ENCODE results near the gene GUSB. TPM values are rescaled to one million over a fixed set of nuclear protein-coding genes. Genes with fewer than 3 reads are reported as not detected.

GUSB gene
- total RNA-seq, 1 donor from 2014 or later = 62.5 TPM

- no peaks in the 10 kb centered on the region for H3K27me3 Mint-ChIP-seq (ENCODE audit: low read depth)
- H3K36me3 Mint-ChIP-seq (ENCODE audit: low read depth) = no peaks in the 10 kb centered on the region
- no peak overlapping the region for H3K27ac Mint-ChIP-seq
- no peak overlapping the region for H3K4me3 Mint-ChIP-seq (ENCODE audit: low read depth)
- intact Hi-C loops (cut with micrococcal nuclease) = loop anchor here (10.0 kb wide), 1 partner anchor 87 kb away; the partner anchor contains the start of gene ASL
- no peaks in the 10 kb centered on the region for H3K4me1 Mint-ChIP-seq (ENCODE audit: low read depth)
- DNase-seq (ENCODE audit: low spot score) = no peak
- H3K9me3 Mint-ChIP-seq = no peaks in the 10 kb centered on the region
These were observed 6.1 kb upstream of the GUSB start for GRCh38 chr7:65988084-65988483.

DNA sequence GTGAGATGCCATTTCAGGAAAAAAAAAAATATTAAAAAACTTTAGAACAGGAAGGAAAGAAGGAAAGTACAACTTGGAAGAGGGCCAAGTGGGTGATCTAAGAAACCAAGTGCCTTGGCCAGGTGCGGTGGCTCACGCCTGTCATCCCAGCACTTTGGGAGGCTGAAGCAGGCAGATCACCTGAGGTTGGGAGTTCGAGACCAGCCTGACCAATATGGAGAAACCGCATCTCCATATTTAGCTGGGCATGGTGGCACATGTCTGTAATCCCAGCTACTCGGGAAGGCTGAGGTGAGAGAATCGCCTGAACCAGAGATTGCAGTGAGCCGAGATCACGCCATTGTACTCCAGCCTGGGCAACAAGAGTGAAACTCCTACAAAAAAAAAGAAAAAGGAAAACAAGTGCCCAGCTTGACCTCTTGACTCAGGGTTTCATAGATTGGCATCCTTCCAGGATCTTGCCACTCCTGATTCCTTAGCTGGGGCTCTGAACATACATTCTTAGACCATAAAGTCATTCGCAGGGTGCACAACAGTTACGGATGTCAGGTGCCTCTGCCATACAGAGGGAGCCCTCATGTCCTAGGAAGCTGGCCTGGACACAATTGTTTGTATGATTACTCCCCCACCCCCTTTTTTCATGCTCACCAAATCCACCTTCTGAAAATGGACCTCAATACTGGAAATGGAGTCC, 2.1 kb upstream of the GUSB start:
- H3K4me3 Mint-ChIP-seq (ENCODE audit: low read depth) = no peak overlapping the region
- peaks cover 7% of the 10 kb centered on the region for H3K4me1 Mint-ChIP-seq (ENCODE audit: low read depth)
- no peaks in the 10 kb centered on the region for H3K9me3 Mint-ChIP-seq
- H3K27ac Mint-ChIP-seq = no peak overlapping the region
- peaks cover 13% of the 10 kb centered on the region for H3K36me3 Mint-ChIP-seq (ENCODE audit: low read depth)
- no peaks in the 10 kb centered on the region for H3K27me3 Mint-ChIP-seq (ENCODE audit: low read depth)
- DNase-seq (ENCODE audit: low spot score) = no peak
- intact Hi-C loops (cut with micrococcal nuclease) = loop anchor here (5.0 to 10.0 kb wide), 2 partner anchors 91 to 612 kb away; partner anchors contain the start of genes ASL and ZNF92

GRCh38 chr7:65980478-65981250, 1.3 kb downstream of the GUSB start:
- intact Hi-C loops (cut with micrococcal nuclease) = loop anchor here (2.0 to 10.0 kb wide), 4 partner anchors 94 to 608 kb away; partner anchors contain the start of genes ASL, VKORC1L1 and ZNF92
- H3K4me1 Mint-ChIP-seq (ENCODE audit: low read depth) = peaks cover 7% of the 10 kb centered on the region
- H3K9me3 Mint-ChIP-seq = no peaks in the 10 kb centered on the region
- H3K27ac Mint-ChIP-seq = peak overlapping the region; percentile 94
- H3K36me3 Mint-ChIP-seq (ENCODE audit: low read depth) = peaks cover 29% of the 10 kb centered on the region
- peak; percentile 65 for DNase-seq (ENCODE audit: low spot score)
- H3K4me3 Mint-ChIP-seq (ENCODE audit: low read depth) = peak overlapping the region; percentile 86
- H3K27me3 Mint-ChIP-seq (ENCODE audit: low read depth) = no peaks in the 10 kb centered on the region

GRCh38 chr7:65979583-65980477, 2.2 kb downstream of the GUSB start:
- Mint-ChIP-seq H3K9me3 (no peaks in the 10 kb centered on the region), H3K4me3 (ENCODE audit: low read depth) (peak overlapping the region; percentile 86), H3K4me1 (ENCODE audit: low read depth) (peaks cover 7% of the 10 kb centered on the region), H3K36me3 (ENCODE audit: low read depth) (peaks cover 29% of the 10 kb centered on the region), H3K27me3 (ENCODE audit: low read depth) (no peaks in the 10 kb centered on the region), H3K27ac (peak overlapping the region; percentile 94)
- intact Hi-C loops (cut with micrococcal nuclease) = loop anchor here (2.0 to 10.0 kb wide), 4 partner anchors 95 to 608 kb away; partner anchors contain the start of genes ASL, VKORC1L1 and ZNF92
- DNase-seq (ENCODE audit: low spot score) = no peak

DNA sequence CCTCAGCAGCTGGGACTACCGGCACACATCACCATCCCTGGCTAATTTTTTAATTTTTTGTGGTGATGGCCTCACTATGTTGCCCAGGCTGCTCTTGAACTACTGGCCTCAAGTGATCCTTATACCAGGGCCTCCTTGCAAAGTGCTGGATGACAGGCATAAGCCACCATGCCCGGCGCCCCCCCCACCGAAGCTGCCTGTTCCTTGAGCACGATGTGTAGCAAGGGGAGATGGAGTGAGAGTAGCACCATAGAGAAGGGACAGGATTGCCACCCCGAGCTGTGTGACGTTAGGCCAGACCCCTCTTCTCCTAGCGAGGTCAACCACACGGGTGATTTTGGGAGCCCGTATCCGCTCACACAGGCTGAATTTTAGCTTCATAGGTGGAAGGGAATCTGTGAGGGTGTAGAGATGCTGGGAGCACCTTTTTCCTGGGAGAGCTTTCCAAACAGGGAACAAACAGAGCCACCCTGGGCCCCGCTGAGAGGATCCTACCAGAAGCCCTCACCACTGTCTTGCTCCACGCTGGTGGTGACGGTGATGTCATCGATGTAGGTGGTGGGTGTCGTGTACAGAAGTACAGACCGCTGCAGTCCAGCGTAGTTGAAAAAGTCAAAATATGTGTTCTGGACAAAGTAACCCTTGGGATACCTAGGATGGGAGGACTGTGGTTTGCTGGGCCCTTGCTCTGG, 3.0 kb downstream of the GUSB start:
- Mint-ChIP-seq H3K27me3 (ENCODE audit: low read depth) (no peaks in the 10 kb centered on the region), H3K4me1 (ENCODE audit: low read depth) (peaks cover 7% of the 10 kb centered on the region), H3K9me3 (no peaks in the 10 kb centered on the region), H3K4me3 (ENCODE audit: low read depth) (peak overlapping the region; percentile 13), H3K27ac (peak overlapping the region; percentile 12), H3K36me3 (ENCODE audit: low read depth) (peaks cover 32% of the 10 kb centered on the region)
- intact Hi-C loops (cut with micrococcal nuclease) = no loop called here
- no peak for DNase-seq (ENCODE audit: low spot score)

GRCh38 chr7:65976659-65977196, 5.3 kb downstream of the GUSB start:
- Mint-ChIP-seq H3K36me3 (ENCODE audit: low read depth) (peaks cover 51% of the 10 kb centered on the region), H3K27ac (no peak overlapping the region), H3K27me3 (ENCODE audit: low read depth) (no peaks in the 10 kb centered on the region), H3K4me1 (ENCODE audit: low read depth) (peaks cover 7% of the 10 kb centered on the region), H3K4me3 (ENCODE audit: low read depth) (no peak overlapping the region), H3K9me3 (no peaks in the 10 kb centered on the region)
- no peak for DNase-seq (ENCODE audit: low spot score)
- intact Hi-C loops (cut with micrococcal nuclease) = no loop called here

DNA sequence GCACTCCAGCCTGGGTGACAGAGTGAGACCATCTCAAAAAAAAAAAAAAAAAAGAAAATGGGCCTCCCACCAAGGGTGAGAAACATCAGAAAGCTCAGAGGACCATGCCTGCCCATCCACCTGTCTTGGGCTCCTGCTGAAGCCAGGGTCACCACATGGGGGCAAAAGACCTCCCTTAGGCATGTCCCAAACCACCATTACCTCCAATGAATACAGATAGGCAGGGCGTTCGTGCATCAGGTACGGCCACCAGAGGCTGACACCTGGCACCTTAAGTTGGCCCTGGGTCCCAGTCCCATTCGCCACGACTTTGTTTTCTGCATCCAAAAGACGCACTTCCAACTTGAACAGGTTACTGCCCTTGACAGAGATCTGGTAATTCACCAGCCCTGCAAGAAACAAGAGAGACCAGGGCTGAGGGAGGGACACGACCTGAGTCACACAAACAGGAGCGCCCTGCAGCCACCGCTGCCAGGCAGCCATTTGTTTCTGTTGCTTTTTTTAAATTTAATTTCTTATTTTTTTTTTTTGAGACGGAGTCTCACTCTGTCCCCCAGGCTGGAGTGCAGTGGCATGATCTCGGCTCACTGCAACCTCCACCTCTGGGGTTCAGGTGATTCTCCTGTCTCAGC, 6.1 kb downstream of the GUSB start:
- no peak overlapping the region for H3K27ac Mint-ChIP-seq
- no peaks in the 10 kb centered on the region for H3K9me3 Mint-ChIP-seq
- peaks cover 53% of the 10 kb centered on the region for H3K36me3 Mint-ChIP-seq (ENCODE audit: low read depth)
- DNase-seq (ENCODE audit: low spot score) = no peak
- no peak overlapping the region for H3K4me3 Mint-ChIP-seq (ENCODE audit: low read depth)
- no peaks in the 10 kb centered on the region for H3K27me3 Mint-ChIP-seq (ENCODE audit: low read depth)
- H3K4me1 Mint-ChIP-seq (ENCODE audit: low read depth) = peaks cover 6% of the 10 kb centered on the region
- intact Hi-C loops (cut with micrococcal nuclease) = no loop called here

GRCh38 chr7:65974876-65975275, 7.1 kb downstream of the GUSB start:
- H3K4me3 Mint-ChIP-seq (ENCODE audit: low read depth) = no peak overlapping the region
- intact Hi-C loops (cut with micrococcal nuclease) = no loop called here
- H3K36me3 Mint-ChIP-seq (ENCODE audit: low read depth) = peaks cover 54% of the 10 kb centered on the region
- H3K27me3 Mint-ChIP-seq (ENCODE audit: low read depth) = no peaks in the 10 kb centered on the region
- no peaks in the 10 kb centered on the region for H3K9me3 Mint-ChIP-seq
- no peak for DNase-seq (ENCODE audit: low spot score)
- H3K4me1 Mint-ChIP-seq (ENCODE audit: low read depth) = no peaks in the 10 kb centered on the region
- H3K27ac Mint-ChIP-seq = no peak overlapping the region

DNA sequence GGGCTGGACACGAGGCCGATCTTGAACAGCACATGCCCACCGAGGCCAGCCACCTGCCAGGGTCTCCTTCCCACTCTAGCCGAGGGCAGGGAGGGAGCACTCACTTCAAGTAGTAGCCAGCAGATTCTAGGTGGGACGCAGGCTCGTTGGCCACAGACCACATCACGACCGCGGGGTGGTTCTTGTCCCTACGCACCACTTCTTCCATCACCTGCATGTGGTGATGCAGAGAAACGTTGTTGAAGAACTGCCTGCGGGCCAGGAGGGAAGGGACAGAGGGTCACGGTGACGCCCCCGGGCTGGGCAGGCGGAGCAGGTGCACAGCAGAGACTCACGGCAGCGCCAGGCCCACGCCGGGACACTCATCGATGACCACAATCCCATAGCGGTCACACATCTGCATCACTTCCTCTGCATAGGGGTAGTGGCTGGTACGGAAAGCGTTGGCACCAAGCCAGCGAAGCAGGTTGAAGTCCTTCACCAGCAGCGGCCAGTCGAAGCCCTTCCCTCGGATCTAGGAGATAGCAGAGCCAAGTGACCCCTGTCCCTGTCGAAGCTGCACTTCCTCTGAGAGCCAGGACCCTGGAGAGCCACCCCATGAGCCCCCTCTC, 7.7 kb downstream of the GUSB start:
- no peak overlapping the region for H3K27ac Mint-ChIP-seq
- no peak overlapping the region for H3K4me3 Mint-ChIP-seq (ENCODE audit: low read depth)
- H3K9me3 Mint-ChIP-seq = no peaks in the 10 kb centered on the region
- H3K4me1 Mint-ChIP-seq (ENCODE audit: low read depth) = no peaks in the 10 kb centered on the region
- intact Hi-C loops (cut with micrococcal nuclease) = no loop called here
- no peaks in the 10 kb centered on the region for H3K27me3 Mint-ChIP-seq (ENCODE audit: low read depth)
- H3K36me3 Mint-ChIP-seq (ENCODE audit: low read depth) = peaks cover 56% of the 10 kb centered on the region
- no peak for DNase-seq (ENCODE audit: low spot score)

- Mint-ChIP-seq H3K4me1 (ENCODE audit: low read depth) (no peaks in the 10 kb centered on the region), H3K4me3 (ENCODE audit: low read depth) (no peak overlapping the region), H3K27me3 (ENCODE audit: low read depth) (no peaks in the 10 kb centered on the region), H3K9me3 (no peaks in the 10 kb centered on the region), H3K36me3 (ENCODE audit: low read depth) (peaks cover 55% of the 10 kb centered on the region), H3K27ac (no peak overlapping the region)
- DNase-seq (ENCODE audit: low spot score) = no peak
- intact Hi-C loops (cut with micrococcal nuclease) = no loop called here
These were observed 9.0 kb downstream of the GUSB start for GRCh38 chr7:65972976-65973375.

GRCh38 chr7:65971021-65971420, 11.0 kb downstream of the GUSB start:
- DNase-seq (ENCODE audit: low spot score) = no peak
- Mint-ChIP-seq H3K27ac (no peak overlapping the region), H3K4me1 (ENCODE audit: low read depth) (no peaks in the 10 kb centered on the region), H3K36me3 (ENCODE audit: low read depth) (peaks cover 67% of the 10 kb centered on the region), H3K27me3 (ENCODE audit: low read depth) (no peaks in the 10 kb centered on the region), H3K9me3 (no peaks in the 10 kb centered on the region), H3K4me3 (ENCODE audit: low read depth) (no peak overlapping the region)
- intact Hi-C loops (cut with micrococcal nuclease) = no loop called here
